ENCODE data around the gene TRIO. TPM values are rescaled to one million over a fixed set of nuclear protein-coding genes. Genes with fewer than 3 reads are reported as not detected.

Gene TRIO
- total and polyA plus RNA-seq, 2 of the 8 experiments (the other 6 are each of a cell fraction or from before 2014, with no cell fraction given), result 35.1 to 69.1 TPM

GRCh38 chr5:14272548-14273205 lies 129.5 kb downstream of the TRIO start (continued):
- TF ChIP-seq CEBPB (IDR thresholded peaks at IDR 0.05; ENCODE audit: low read depth, low read length), result no peak
- TF ChIP-seq CBX8 (IDR thresholded peaks at IDR 0.05; ENCODE audit: borderline replicate concordance, low read depth, low read length), result no peak
- no peak for TF ChIP-seq CTBP2 (IDR thresholded peaks at IDR 0.05; ENCODE audit: borderline replicate concordance, insufficient read depth, insufficient read length, low read length)
- TF ChIP-seq USF2 (IDR thresholded peaks at IDR 0.05; ENCODE audit: low read length), result no peak
- no peak for TF ChIP-seq KDM1A (IDR thresholded peaks at IDR 0.05; ENCODE audit: borderline replicate concordance, low read length)
- no peak for TF ChIP-seq TEAD4 (IDR thresholded peaks at IDR 0.05; ENCODE audit: low read depth, low read length)
